GM21723 (cell line): Measurements from ENCODE around the gene NFASC.

ENCODE experiments used
- ATAC-seq: cut with Tn5 transposase; IDR thresholded peaks from one replicate; pipeline ENCODE4 v1.9.1; 2021; ENCODE audit warnings: mild to moderate bottlenecking, moderate library complexity; ENCODE audit not compliant: unreplicated experiment

Gene NFASC

DNA sequence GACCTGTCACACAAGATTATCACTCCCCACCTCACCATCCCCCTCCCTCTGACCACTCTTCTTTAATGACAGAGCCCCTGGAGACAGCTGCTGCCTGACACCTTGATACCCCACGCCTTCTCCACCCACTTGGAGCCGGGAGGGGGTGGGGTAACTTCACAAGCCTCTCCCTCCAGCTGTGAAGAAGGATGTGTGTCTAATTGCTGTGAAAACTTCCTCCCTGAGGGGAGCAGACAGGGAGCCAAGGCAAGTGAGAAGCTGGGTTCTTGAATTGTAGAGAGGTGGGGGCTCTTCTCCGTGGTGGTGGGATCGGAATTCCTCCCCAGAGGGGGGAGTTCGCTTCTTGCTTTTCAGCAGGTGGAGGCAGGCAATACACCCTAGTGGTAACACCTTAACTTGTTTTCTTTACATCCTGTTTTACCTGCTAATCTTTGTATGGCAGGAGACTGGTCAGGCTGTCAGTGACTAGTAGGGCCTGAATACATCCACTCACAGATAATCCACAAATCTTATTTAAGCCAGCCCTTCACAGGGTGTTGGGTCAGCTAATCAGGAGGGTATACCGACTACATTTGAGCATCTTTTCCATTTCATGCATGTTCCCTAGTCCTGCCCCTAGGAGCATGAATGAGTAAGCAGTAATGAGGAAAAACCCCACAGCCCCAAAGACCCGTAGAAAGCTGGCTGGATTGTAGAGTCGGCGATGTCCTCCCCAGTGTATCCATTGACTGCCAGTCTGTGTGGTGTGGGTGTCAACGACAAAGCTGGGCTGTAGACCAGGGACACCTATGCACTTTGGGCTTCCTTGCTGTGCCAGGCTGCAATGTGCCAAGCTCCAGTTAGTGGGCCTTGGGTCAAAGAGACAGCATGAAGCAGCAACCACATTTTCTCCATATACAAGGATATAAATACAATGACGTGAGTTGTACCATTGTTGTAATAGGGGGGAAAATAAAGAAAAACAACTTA is 57.3 kb downstream of the NFASC start:
- ATAC-seq: no peak

DNA sequence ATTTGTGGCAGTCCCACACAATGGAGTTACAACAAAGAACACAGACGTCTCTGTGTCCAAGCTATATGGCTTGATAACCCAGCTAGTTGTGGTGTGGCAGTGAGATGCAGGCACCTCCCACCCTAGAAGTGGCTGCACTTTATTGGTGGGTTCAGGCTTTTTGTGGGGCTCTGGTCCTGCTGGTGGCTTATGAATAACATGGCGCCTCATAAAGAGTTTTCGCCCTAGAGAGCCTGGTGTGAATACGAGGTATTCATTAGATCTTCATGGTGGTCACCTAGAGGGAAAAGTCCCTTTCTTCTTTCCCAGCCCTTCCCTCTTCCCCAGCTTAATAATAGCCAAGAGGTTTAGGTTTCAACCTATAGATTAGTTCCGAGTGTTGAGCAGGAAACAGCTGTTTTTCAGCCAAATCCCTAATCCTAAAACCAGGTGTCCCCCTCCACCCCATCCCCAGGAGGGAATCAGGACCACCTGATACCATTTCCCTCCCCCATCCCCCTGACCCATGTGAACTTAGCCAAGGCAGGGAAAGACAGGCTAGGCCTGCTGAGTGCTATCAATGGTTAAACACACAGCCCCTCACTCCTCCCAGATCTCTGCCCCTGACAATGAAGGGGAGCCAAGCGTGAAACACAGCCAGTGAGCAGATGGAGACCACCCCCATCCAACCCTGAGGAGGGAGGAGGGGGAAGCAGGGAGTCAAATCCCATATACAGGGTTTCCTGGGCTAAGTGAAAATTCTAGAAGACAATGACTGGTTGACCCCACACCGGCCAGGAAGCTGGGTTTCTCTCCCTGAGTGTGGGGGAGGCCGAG is 58.2 kb downstream of the NFASC start:
- ATAC-seq: no peak

GRCh38 chr1:204929487-204930154 is 59.0 kb downstream of the NFASC start:
- no peak for ATAC-seq

GRCh38 chr1:204930155-204930523 is 59.5 kb downstream of the NFASC start:
- no peak for ATAC-seq

- no peak for ATAC-seq
These were observed 60.7 kb downstream of the NFASC start for GRCh38 chr1:204931313-204931712.

DNA sequence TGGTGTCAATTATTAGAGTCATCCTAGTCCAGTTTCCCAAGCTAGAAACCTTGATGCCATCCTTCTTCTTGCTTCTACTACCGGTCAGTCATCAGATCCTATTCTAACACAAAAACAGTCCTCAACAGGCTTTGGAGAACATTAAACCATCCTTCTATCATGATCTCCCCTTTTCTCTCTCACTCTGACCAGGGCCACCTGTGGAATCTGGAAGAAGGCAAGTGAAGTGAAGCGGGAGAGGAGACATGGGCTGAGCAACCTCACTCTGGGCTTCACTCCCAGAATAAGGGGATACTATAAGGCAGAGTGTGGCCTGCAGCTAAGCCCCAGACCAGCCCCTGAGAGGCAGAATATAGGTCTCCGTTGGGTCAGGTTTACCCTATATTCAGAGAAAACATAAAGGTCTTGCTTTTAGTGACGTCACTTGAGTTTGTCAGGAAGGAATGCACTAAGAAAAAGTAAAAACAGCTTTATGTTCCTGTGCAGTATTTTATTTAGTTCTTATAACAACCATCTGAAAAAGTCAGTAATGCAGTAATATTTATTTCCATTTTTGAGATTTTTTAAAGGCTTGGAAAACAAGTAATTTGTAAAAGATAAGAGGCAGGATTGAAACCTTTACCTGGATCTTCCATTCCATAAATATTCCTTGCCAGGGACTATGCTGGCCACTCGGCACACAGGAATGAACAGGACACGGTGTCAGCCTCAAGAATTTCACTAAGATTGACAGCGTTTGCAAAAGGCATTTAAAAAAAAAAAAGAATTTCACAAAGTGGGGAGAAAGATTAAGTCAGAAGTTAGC is 61.3 kb downstream of the NFASC start:
- no peak for ATAC-seq

DNA sequence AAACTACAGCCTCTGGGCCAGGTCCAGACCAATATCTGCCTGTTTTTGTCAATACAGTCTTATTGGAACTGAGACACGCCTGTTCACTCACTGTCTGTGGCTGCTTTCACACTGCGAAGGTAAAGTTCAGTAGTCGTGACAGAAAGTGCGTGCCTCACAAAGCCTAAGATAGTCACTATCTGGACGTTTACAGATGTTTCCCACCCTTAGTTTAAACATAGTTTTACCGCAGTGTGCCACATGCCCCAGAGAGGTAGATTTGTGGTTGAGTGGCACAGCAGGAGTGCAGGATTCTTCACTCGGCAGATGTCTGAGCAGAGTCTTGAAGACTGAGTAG is 61.9 kb downstream of the NFASC start:
- ATAC-seq: no peak

DNA sequence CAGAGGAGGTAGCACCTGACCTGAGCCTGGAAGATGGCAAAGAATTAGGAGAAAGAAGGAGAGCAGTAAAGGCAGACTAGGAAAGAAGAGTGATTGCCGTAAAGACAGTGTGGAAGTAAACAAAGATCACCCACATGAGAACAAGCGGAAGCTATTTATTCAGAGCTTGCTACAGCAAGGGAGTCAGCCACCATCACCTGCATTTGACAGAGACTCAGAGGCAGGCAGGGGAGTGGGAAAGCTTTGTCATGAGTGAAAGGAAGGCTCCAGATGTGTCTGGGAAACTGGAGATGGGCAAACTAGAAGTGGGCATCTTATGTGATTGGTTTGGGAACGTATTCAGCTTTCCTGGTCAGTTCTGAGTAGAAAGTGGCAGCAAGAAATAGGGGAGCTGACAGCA is 64.5 kb downstream of the NFASC start:
- no peak for ATAC-seq

DNA sequence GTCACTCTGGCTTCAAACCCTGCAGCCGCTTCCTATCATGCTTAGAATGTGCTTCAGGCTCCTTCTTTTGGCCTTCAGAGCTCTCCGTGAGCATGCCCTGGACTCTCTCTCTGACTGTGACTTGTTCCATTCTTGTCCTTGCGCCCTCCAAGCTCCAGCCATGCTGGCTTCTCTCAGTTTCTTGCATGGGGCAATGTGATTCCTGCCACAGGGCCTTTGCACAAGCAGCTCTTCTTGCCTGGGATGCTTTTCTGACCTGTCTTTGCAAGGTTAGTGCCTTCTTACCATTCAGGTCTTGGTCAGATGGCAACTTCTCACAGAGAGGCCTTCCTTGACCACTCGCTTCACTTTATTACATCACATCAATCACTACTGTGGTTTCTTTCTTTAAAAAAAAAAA is 66.1 kb downstream of the NFASC start:
- no peak for ATAC-seq

GRCh38 chr1:204937901-204938300 is 67.2 kb downstream of the NFASC start:
- no peak for ATAC-seq

DNA sequence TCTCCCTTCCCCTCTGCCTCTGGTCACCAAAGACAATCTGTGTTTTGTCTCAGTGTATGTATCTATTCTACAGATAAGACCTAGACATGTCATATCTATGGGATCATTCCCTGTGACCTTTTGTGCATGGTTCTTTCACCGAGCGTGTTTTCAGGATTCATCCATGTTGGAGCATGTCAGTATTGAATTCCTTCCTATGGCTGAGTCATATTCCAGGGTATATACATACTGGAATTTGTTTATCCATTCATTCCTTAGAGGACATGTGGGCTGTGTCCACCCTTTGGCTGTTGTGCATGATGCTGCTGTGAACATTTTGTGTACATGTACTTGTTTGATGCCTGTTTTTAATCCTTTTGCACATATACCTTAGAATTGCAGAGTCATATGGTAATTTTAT is 69.9 kb downstream of the NFASC start:
- no peak for ATAC-seq

GRCh38 chr1:204941421-204942338 is 71.0 kb downstream of the NFASC start:
- ATAC-seq: no peak

DNA sequence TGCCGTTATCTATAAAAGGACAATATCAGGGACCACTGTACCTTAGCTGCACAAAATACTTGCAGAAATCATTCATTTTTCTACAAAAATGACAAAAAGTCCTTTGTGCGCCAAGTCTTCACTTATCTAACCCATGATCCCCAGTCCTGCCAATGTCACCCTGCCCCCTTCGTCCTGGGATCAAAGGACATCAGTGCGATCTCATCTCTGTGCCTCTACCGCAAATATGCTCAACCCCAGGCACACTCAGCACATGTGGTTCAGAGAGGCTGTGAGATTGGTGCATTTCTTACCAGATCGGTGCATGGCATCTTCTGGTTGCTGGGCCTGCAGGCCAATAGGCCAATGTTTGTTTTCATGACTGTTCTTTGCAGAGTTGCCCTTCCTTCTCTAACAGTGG is 72.8 kb downstream of the NFASC start:
- no peak for ATAC-seq

GRCh38 chr1:204944662-204945061 is 74.0 kb downstream of the NFASC start:
- ATAC-seq: no peak

GRCh38 chr1:204945565-204945977 is 74.9 kb downstream of the NFASC start:
- no peak for ATAC-seq

- no peak for ATAC-seq
These were observed 76.0 kb downstream of the NFASC start for GRCh38 chr1:204946640-204947039.

GRCh38 chr1:204947338-204947737 is 76.7 kb downstream of the NFASC start:
- ATAC-seq: no peak

GRCh38 chr1:204947747-204948146 is 77.1 kb downstream of the NFASC start:
- ATAC-seq: no peak

DNA sequence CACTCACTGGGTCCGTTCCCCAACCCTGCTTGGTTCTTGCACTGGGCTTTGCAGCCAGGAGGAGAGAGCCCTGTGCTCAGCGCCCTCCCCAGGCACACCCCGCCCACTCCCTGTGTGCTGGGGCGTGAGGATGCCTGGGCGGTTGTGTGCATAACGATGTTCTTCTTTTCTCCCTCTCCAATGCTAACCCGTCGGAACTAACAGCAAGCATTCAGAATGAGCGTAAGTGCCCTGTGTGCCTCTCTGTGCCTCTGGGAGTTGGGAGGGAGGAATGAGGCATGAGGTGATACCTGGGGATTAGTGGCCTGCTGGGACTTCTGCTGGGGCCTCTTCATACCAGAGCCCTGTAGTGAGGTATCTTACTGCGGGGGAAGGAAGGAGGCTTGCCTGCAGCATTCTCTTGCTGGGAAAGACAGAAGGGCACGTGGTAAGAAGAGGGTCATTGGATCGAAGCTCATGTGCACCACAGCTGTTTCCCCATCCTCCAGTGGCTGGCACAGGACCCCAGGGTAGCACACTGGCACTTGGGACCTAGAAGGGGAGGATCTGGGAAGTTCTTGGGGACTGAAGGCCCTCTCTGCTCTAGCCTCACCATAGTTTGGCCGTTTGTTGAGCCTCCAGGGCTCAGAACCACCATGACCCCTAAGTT is 79.8 kb downstream of the NFASC start:
- ATAC-seq: no peak
